ENCODE measurements around the gene ARF6. TPM values are rescaled to one million over a fixed set of nuclear protein-coding genes. Genes with fewer than 3 reads are reported as not detected.
"Not testable (repeated sequence)": the region's sequence is repeated elsewhere in the genome, so short reads cannot be mapped to it uniquely, and the experiment has no call there.

The ARF6 gene
- total RNA-seq, 1 donor from 2014 or later = 56.3 TPM

GRCh38 chr14:49907186-49907585 is 14.3 kb downstream of the ARF6 start:
- peak; percentile 26 for DNase-seq

DNA sequence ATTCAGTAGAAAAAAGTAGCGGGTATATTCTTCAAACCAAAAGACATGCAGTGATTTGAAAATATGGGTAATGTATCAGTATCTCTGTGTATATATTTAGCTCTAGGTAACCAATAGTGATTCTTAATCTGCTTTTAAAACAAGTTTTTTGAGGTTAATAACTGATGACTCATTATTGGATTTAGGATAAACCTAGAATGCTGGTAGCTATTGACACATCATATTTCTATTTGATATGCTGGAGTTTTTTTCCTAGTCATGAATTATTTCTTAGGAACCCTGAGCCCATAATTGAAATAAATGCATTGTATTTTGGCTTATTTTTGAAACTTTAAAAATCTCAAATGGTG is 15.5 kb downstream of the ARF6 start:
- DNase-seq = no peak

DNA sequence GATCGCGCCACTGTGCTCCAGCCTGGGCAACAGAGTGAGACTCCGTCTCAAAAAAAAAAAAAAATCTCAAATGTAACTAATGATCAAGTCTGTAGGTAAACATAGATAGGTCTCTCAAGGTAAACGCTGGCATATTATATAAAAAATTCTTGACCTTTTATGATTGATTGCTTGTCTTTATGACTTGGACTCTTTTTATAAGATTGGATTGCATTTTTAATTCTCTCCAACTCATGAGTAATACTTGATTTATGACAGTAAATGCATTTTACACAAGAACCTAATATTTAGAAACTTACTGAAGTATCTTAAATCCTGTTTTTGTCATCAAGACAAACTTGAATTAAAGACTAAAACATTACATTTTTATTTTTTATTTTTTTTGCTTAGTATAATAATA is 16.1 kb downstream of the ARF6 start:
- no peak for DNase-seq

DNA sequence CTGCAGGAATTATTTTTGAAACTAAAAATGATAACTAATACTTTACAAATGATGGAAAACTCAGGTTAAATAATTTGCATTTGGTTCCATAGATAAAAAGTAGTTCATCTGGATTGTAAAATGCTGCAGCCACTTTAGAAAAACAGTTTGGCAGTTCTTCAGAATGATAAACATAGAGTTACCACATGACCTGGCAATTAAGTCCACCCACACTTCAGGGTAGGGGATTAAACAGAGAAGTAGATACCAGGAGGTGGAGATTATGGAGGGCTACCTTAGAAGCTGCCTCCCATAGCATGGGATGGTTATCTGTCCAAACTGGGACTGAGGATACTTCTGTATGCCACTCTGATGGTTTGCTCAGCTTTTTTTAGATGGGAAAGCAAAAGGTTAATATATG is 22.2 kb downstream of the ARF6 start:
- DNase-seq = no peak

GRCh38 chr14:49918706-49919105 is 25.8 kb downstream of the ARF6 start:
- DNase-seq = no peak

DNA sequence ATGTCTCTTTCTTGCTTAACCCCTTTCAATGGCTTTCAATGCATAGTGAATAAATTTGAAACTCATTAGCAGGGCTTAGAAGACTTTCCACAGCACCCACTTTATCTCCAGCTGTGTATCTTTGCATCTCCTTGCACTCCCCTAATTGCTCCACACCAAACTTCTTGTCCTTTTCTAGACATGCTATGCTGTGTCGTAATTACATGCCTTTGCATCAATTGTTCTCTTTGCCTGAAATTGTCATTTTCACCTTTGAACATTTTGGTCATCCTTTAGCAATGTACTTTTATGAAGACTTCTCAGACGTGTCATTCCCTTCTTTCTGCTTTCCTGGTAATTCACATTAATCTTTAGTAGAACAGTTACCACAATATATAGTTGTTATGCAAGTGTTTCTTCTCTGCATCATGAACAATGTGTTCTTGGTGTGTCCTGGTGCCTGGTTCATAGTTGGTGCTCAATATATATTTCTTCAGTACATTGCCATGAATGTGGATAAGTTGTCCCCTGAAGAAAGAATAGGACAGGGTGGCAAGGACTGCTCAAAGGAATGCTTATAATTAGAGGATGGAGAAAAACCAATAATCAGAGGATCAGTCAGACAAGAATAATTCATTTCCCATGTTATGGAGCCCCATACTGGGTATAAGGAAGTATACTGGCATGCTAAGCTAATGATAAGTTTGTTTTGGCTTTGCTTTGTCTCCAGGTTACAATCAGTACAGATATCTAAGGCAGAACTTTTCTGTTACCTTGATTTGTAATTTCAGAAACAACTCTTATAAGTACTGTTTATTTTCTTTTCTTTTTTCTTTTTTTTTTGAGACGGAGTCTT is 27.2 kb downstream of the ARF6 start:
- DNase-seq = no peak

DNA sequence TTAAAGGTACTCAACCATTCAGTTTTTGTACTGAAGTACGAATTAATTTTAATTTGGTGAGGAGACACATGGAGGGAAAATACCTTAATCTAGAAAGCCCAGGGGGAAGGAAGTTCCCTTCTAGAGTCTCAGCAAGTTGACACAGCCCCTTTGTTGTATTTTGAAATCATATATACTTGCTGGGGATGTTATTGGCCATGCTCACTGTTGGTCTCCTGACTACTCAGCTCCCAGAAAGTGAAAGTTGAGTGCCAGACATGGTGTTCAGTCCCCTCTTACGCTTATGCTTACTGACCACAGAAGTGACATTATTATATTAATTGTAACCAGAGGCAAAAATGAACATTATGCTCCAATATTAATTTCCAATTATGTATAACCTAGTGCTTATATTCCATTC is 28.1 kb downstream of the ARF6 start:
- no peak for DNase-seq

- no peak for DNase-seq
Measured at GRCh38 chr14:49921401-49921800, 28.5 kb downstream of the ARF6 start.

GRCh38 chr14:49923442-49923841 is 30.6 kb downstream of the ARF6 start:
- DNase-seq = no peak

DNA sequence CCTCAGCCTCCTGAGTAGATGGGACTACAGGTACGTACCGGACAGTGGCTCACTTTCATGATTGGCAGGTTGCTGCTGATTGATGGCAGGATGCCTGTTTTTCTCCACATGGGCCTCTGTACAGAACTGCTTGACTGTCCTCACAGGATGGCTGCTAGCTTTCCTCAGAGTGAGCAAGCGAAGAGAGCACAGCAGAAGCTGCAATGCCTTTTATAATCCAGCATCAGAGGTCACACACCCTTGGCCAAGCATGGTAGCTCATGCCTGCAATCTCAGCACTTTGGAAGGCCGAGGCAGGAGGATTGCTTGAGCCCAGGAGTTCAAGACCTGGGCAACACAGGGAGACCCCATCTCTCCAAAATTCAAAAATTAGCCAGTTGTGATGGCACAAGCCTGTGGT is 31.0 kb downstream of the ARF6 start:
- no peak for DNase-seq

- no peak for DNase-seq
Measured at GRCh38 chr14:49924852-49925251, 32.0 kb downstream of the ARF6 start.

- no peak for DNase-seq
Measured at GRCh38 chr14:49926803-49927202, 33.9 kb downstream of the ARF6 start.

- DNase-seq = no peak
Measured at GRCh38 chr14:49928015-49928414, 35.1 kb downstream of the ARF6 start.

GRCh38 chr14:49930720-49931119 is 37.8 kb downstream of the ARF6 start:
- no peak for DNase-seq

- no peak for DNase-seq
Measured at GRCh38 chr14:49931523-49931922, 38.6 kb downstream of the ARF6 start.

DNA sequence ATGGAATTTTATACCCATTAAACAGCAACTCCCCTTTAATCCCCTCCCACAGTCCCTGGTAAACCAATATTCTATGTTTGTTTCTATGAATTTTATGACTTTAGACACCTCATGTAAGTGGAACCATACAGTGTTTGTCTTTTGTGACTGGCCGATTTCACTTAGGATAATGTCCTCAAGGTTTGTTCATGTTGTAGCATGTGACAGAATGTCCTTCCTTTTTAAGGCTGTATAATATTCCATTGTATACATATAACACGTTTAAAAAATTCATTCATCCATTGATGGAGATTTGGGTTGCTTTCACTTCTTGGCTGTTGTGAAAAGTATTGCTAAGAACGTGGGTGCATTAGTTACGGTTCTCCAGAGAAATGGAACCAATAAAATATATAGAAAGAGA is 40.2 kb downstream of the ARF6 start:
- no peak for DNase-seq

DNA sequence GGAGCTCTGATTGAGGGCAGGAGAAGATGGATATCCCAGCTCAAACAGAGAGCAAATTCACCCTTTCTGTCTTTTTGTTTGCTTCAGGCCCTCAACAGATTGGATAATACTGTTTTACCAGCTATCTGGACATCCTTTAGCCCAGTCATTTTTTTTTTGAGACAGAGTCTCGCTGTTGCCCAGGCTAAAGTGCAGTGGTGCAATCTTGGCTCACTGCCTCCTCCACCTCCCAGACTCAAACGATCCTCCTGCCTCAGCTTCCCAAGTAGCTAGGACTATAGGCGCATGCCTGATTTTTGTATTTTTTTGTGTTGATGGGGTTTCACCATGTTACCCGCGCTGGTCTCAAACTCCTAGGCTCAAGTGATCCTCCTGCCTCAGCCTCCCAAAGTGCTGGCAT is 40.8 kb downstream of the ARF6 start:
- DNase-seq = no peak

- DNase-seq = no peak
Measured at GRCh38 chr14:49934646-49935045, 41.8 kb downstream of the ARF6 start.

DNA sequence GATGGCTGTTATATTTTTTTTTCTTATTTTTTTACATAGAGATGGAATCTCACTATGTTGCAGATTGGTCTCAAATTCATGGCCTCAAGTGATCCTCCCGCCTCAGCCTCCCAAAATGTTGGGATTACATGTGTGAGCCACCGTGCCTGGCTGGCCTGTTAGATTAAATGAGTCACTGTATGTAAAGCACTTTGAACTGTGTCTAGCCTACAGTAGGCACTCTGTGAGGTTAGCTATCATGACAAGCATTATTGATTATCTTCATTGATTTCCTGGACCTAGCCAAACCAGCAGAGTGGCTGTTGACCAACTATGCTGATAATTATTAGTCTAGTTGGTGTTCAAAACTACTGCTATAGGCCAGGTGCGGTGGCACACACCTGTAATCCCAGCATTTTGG is 42.6 kb downstream of the ARF6 start:
- DNase-seq = no peak

DNA sequence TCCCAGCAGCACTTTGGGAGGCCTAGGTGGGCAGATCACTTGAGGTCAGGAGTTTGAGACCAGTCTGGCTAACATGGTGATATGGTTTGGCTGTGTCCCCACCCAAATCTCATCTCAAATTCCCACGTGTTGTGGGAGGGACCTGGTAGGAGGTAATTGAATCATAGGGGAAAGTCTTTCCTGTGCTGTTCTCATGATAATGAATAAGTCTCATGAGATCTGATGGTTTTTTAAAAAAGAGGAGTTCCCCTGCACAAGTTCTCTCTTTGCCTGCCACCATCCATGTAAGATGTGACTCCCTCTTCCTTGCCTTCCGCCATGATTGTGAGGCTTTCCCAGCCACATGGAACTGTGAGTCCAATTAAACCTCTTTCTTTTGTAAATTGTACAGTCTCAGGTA is 43.4 kb downstream of the ARF6 start:
- not testable (repeated sequence) for DNase-seq

DNA sequence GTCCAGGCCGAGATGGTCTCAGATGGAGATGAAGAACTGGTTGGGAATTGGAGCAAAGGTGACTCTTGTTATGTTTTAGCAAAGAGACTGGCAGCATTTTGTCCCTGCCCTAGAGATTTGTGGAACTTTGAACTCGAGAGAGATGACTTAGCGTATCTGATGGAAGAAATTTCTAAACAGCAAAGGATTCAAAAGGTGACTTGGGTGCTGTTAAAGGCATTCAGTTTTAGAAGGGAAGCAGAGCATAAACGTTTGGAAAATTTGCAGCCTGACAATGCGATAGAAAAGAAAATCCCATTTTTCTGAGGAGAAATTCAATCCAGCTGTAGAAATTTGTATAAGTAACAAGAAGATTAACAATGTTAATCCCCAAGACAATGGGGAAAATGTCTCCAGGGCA is 44.0 kb downstream of the ARF6 start:
- DNase-seq = not testable (repeated sequence)

- DNase-seq = not testable (repeated sequence)
Measured at GRCh38 chr14:49939215-49939614, 46.3 kb downstream of the ARF6 start.

- DNase-seq = no peak
Measured at GRCh38 chr14:49939884-49940510, 47.1 kb downstream of the ARF6 start.

GRCh38 chr14:49940808-49941421 is 48.0 kb downstream of the ARF6 start:
- DNase-seq = no peak
